GM13976 (cell line): ENCODE results near the gene CEP112.

ENCODE experiments used
- DNase-seq: peaks from one replicate; pipeline ENCODE4 v3.0.0; 2012; ENCODE audit warnings: low spot score
- CTCF ChIP-seq: IDR thresholded peaks from 2 replicates; pipeline ENCODE4 v1.5.1; 2012; ENCODE audit warnings: borderline replicate concordance, mild to moderate bottlenecking; ENCODE audit not compliant: insufficient read depth; ENCODE audit errors: extremely low read depth, missing control alignments, control extremely low read depth
- in situ Hi-C: fragments of 300-500 bp; cut with MboI; formaldehyde crosslinking; loops from one replicate; pipeline ENCODE4 v1.12.0; 2022; ENCODE audit warnings: low sequenced_read_pairs, mixed read lengths, inconsistent platforms; ENCODE audit not compliant: unreplicated experiment

Gene CEP112

GRCh38 chr17:66178642-66179041 lies 13.3 kb downstream of the CEP112 start:
- DNase-seq, result no peak
- in situ Hi-C loops, result no loop called here
- no peak for TF ChIP-seq CTCF

- DNase-seq, result no peak
- TF ChIP-seq CTCF, result no peak
- in situ Hi-C loops, result no loop called here
Observed at GRCh38 chr17:66177048-66177447, 14.9 kb downstream of the CEP112 start.

- in situ Hi-C loops, result no loop called here
- no peak for TF ChIP-seq CTCF
Observed at GRCh38 chr17:66175892-66176291, 16.0 kb downstream of the CEP112 start.

GRCh38 chr17:66172691-66173223 lies 19.2 kb downstream of the CEP112 start:
- no peak for DNase-seq
- in situ Hi-C loops, result loop anchor here (25.0 kb wide), 1 partner anchor 885 kb away; no protein-coding TSS in a partner anchor
- TF ChIP-seq CTCF, result no peak

More at GRCh38 chr17:66175892-66176291, 16.0 kb downstream of the CEP112 start:
- no peak for DNase-seq

GRCh38 chr17:66172144-66172543 lies 19.8 kb downstream of the CEP112 start:
- no peak for TF ChIP-seq CTCF
- DNase-seq, result no peak
- in situ Hi-C loops, result loop anchor here (25.0 kb wide), 1 partner anchor 885 kb away; no protein-coding TSS in a partner anchor

- in situ Hi-C loops, result loop anchor here (25.0 kb wide), 1 partner anchor 884 kb away; no protein-coding TSS in a partner anchor
- no peak for DNase-seq
- TF ChIP-seq CTCF, result no peak
Observed at GRCh38 chr17:66171692-66172091, 20.2 kb downstream of the CEP112 start.
